HG03175 (cell line): ENCODE measurements around the gene KHDC4.
A peak's percentile ranks its signal among the peaks of the same experiment; 100 is the strongest.

Experiments used
- ATAC-seq: cut with Tn5 transposase; IDR thresholded peaks from one replicate; pipeline ENCODE4 v1.9.1; 2021; ENCODE audit warnings: mild to moderate bottlenecking, moderate library complexity; ENCODE audit not compliant: unreplicated experiment

Gene KHDC4

DNA sequence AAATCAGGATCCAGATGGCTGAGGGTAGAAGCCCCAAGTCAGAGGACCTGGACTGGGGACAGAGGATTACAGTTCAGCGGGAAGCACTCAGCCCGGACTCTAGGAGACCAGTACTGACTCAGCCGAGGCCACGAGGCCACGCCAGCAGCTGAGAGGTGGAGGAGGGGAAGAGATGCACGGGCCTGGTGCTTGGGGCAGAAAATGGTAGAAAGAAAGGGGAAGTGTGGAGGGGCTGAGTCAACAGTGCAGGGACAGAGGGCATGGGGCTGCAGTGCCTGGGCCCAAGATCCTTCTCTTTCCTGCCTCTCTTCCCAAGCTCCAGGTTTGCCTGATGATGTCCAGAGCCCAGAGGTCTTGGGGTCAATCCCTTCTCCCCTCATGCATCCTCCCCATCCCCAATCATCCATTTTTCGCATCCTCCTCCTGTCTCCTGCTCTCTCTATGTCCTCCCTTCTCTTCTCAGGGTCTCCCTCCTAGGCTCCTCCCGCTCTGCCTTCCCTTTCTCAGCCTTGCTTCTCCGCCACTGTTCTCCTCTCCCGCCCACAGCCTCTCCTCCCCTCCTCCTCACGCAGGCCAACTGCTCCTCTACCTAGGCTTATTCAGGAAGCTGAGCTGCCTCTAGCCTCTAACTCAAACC lies 36.4 kb upstream of the KHDC4 start:
- ATAC-seq, result peak; percentile 62

DNA sequence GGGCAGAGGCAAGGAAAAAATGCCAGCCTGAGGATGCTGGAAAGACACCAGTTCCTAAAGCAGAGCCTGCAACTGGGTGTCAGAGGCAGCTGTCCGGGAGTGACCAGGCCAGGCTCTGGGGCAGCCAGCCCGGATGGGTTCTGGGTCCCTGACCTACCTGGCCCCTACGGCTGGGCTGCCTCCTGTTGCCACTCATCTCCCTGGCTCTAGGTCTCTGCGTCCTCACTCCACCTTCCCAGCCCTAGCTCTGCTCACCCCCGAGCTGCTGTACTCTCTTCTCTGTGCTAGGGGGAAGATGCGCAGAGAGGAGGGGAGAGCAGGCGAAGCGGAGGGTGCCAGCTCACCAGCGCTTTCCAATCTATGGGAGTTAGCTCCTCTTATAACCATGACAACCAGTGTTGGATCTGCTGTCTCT lies 35.2 kb upstream of the KHDC4 start:
- no peak for ATAC-seq

DNA sequence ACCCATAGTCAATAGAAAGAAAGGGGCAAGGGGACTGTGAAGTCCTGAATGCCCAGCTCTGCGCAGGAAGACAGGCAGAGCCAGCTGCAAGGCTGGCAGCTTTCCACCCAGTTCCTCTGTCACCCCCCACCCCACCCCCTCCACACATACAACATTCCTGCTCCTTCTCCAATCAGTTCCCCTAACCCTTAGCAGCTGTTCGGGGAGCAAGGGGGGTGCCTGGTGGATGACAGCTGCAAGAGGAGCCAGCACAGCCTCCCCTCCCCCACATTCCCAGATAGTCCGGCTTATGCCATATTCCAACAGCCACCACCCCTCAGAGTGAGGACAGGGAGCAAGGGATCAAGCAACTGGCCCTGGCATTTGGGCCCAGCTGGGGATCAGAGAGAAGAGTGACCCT lies 34.5 kb upstream of the KHDC4 start:
- no peak for ATAC-seq

DNA sequence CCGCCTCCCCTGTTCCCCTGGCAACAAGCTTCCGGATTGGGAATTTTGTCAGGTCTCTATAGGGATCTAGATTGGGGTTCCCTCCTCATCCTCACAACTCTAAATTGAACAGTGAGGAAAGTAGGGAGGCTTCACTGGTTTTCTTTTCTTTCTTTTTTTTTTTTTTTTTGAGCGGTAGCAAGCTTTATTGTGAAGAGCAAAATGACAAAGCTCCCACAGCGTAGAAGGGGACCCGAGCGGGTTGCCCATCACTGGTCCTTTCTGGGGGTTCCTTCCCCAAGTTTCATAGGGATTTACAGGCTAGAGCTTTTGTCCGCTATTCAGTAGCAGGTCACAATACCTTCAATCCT lies 33.8 kb upstream of the KHDC4 start:
- no peak for ATAC-seq

DNA sequence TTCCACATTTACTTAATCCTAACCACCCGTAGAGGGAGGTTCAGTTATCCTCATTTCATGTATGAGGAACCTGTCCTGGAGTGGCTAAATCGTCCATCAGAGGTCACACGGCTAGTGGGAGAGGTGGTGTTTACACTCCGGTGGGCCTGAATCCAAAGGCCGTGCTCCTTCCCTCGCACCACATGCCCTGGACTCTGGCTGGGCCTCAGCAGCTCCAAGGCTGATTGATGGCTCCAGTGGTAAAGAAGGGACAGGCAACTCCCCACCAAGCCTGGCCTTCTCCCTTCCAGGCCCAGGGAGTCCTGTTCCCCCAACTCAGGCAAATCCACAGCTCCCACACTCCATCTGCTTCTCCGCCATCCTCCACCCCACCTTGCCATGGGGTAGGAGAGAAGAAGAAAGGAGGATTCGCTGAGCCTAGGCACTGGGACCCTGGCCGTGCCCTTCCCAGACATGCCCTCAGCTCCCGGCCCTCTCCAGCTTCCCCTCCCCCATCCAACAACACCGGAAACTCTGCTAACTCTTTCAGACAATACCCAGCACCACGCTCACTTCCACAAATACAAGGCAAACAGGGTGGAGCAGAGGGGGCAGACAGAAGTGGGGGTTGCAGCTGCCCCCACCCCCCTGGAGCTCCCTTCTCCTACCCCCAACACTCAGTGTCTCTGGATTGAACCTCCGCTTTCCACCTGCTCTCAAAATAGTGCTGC lies 33.3 kb upstream of the KHDC4 start:
- no peak for ATAC-seq

DNA sequence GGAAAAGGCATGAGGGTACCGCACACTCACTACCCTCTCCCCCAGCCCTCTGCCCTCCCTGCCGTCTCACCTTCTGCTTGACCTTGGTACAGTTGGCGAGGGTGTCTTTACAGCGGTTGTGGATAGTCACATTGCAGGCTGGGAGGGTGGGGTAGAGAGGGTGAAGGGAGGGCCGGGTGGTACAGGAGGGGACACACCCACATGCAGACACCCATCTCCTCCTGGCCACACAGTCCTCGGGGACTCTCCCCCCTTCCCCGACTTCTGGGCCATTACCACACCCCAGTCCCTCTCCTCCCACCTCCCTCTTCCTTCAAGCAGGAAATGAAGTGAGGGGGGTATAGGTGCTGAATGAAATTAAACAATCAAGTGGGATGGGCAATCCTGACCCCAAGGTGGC lies 32.5 kb upstream of the KHDC4 start:
- ATAC-seq, result no peak

DNA sequence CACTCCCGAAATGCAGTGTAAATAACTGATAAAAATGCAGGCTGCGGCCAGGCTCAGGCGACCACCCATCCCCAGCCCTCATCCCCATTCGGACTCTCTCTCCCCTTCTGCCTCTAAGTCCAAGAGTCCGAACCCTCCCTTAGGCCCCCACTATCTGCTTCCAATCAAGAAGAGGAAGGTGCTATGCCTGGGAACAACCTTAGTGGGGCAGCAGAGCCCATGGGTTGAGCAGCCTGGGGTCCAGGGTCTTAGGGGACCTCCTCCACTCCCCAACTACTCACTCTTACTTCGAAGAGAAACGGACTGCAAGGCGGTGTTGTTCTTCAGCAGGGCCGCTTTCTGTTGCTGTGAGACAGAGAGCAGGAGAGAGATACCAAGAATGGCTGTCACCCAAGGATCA lies 31.9 kb upstream of the KHDC4 start:
- ATAC-seq, result no peak

DNA sequence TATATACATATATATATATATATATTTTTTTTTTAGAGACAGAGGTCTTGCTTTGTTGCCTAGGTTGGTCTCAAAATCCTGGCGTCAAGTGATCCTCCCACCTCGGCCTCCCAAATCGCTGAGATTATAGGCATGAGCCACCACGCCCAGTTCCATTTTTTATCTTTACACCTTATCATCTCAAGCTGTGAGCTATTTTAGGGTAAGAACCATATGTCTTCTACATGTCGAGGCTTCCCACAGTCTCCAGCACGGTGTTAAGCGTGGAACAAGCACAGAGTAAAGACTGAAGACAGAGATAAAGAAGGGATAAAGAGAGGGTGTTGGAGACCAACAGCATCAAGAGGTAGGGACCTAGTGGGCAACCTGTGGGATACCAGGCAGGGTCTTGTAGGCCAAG lies 30.0 kb upstream of the KHDC4 start:
- no peak for ATAC-seq

DNA sequence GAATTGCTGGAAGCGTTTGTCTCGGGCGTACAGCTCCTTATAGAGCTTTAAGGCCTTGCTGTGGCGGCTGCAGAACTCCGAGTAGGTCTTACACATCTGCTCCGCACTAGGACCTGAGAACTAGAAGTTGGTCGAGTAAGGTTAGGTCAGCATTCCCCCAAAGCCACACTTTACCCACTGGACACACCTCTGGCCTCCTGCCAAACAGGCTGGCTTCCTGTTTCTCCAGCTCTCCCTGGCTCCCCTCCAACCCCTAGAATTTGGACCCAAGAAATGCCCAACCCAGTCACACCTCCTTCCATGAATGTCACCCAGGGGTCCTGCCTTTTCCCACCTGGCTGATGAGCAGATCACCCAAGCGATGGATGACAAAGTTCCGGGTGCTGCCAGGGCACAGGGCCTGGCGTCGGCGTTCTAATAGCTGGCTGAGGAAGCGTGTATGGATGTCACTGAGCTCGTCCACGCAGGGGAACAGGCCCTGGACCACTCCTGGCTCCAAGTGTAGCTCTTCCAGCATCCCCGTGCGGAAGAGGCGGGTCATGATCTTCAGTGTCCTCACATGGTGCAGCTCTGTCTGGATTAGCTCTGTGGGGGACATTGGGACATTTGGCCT lies 28.5 kb upstream of the KHDC4 start:
- ATAC-seq, result no peak

DNA sequence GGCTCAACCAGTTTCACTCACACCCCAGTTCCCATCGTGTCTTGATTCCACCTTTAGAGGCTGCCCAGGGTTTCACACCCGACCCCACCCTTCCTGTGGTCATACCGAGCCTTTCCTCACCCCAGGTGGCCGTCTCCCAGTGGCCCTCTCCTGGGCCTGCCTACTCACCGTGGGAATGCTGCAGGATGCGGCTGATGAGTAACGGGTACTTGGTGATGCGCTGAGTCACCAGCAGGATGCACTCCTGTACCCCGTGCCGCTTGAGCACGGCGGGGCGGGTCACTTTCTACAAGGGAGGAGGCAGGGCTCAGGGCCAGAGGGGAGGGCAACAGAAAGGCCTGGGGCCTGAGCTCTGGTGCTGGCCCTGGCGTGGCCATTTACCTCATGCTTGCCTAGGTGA lies 27.7 kb upstream of the KHDC4 start:
- no peak for ATAC-seq

DNA sequence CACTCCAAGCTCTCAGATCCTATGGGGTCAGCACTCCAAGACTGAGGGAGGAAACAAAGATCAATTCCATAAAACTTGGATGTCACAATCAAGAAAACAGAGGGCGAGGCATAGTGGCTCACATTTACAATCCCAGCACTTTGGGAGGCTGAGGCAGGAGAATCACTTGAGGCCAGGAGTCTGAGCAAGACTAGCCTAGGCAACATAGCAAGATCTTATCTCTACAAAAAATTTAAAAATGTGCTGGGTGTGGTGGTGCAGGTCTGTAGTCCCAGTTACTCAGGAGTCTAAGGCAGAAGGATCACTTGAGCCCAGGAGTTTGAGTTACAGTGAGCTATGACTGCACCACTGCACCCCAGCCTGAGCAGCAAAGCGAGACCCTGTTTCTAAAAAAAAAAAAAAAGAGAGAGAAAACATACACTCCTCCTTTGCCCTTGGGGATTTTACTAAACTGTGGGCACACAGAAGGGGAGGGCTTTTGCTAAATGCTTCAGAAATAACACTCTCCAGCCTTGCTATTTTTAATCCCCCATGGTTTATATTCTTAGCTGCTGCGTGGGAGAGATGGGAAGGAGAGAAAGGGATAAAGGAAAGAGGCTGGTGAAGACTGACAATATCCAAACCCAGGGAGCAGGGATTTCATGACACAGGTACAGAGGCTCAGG lies 26.0 kb upstream of the KHDC4 start:
- no peak for ATAC-seq

DNA sequence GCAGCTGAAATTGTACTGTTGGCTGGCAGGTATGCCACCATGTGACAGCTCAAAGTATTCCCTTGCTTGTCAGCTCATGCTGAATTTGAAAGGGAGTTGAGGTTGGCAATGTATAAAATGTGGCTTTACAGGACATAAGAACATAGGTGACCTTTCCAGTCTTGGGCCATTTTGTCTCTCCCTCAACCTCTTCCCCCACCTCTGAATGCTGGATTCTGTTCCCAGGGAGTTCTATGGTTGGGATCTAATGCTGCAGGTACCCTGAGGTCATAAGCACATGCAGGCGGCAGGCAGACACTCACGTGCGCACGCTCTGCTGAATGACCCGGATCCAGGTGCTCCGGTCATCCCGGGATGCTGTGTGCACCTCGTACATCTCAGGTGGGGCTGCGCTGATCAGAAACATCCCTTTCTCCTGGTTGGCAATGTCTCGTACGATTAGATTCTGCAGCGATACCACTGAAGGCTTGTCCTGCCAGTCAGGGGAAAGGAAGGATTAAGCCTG lies 23.2 kb upstream of the KHDC4 start:
- no peak for ATAC-seq

DNA sequence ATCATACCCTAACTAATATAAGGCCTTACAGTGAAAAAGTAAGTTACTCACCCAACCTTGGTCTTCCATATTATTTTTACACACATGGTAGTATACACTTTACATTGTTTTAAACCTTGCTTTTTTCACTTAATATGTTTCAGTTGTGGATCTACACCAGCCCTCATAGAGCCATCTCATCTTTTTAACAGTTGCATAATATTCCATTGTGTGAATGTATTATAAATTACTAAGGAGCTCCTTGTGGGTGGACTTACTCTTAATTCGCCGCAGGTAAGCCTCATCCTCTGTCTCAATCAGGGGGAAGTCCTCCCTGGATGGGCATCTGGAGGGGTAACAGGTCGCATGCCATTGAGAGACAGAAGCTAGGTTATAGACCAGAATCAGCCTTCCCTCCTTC lies 20.4 kb upstream of the KHDC4 start:
- ATAC-seq, result no peak

DNA sequence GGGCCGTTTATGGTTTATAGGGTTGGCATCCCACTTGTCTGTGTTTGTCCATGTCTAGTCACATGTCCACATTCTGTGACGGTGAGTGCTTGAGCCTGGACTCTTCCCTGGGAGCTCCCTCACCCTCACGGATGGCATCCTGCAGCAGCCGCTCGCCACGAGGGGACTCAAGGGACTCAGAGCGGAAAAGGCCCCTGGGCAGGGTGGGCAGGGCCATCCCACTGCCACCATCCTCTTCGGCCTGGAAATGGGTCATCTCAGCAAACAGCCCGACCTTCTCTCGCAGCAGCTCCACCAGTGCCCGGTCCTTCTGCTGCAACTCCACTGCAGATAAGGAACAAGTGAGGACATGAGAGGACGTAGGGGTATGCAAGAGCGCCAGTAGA lies 18.3 kb upstream of the KHDC4 start:
- no peak for ATAC-seq

DNA sequence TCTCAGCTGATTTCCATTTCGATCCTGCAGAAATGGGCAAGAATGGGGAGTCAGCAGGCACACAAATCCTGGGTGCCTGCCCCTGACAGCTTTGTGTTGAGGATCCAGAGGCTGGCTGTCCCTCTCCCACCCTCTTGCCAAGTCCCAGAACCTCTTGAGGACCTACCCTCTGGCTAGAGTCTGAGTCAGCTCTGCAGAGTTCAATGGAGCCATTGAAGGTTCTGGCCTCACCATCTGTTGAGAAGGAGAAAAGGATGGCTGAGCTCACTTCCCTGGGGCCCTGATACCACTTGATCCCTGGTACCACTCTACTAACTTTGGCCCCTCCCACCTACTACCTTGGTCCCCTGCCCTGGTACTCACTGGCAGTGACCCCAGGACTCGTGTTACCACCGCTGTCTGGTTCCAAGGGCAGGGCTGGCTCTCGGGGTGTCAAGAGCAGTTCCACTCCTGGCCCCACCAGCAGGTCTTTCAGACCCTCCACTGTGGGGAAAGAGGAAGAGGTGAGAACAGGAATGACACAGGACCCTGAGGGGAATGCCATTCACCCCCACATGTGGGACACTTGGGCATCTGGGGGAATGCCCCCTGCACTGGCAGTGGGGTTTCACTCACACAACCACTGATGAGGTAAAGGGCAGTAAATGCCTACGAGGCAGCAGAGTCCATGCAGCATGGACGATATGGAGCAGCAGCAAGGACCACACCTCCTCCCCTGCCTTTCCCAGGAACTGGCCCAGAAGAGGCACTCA lies 17.7 kb upstream of the KHDC4 start:
- no peak for ATAC-seq

DNA sequence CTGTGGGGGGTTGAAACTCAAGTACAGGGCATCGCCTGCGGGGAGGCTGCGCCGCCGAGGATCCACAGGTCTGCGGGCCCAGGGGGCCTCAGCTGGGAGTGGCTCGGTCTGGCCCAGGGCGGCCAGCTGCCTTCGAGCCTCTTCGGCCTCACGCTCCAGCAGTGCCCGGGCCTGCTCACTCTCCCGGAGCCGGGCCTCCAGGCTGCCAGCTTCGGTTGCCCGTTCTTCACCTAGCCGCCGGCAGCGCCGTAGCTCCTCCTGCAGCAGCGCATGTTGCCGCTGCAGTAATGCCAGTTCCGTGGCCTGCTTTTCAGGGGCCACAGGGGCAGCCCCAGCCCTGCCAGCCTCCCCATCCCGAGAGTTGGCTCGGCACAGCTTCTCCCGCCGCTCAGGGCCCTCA lies 16.6 kb upstream of the KHDC4 start:
- no peak for ATAC-seq

DNA sequence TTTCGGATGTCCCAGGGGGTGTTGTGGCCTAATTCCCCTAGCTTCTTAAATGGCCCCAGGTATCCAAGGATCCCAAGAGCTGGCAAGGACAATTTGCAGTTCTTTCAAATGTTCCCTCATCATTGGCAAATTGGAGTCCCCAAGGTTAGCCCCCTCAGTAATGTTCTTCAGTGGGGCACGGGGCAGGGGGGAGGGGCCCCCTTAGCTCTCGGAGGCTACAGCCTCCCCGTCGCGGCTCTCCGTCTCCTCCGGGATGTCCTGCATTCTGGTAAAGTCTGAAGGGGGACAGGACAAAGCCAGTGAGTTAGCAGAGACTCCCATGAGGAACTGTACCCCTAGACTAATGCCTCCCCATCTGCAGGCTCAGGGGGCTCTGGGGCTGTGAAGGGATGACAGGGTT lies 13.5 kb upstream of the KHDC4 start:
- ATAC-seq, result no peak

DNA sequence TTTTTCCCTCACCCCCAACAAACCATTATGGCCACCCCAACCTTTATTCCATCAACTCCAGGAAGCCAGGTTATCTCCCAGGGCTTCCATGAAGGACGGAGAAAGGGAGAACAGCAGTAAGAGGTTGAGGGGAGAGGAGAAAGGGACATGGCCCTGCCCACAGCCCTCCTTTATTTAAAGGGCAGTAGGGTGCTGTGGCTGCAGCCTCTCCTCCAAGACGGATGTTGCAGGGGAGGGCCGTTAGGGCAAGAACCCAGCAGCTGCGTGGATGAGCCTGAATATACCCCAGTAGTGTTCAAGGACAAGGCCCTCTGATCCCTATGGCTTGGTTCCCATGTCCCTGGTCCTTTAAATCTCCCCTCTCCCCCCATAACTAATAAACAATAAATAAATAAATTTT lies 13.1 kb upstream of the KHDC4 start:
- ATAC-seq, result no peak

DNA sequence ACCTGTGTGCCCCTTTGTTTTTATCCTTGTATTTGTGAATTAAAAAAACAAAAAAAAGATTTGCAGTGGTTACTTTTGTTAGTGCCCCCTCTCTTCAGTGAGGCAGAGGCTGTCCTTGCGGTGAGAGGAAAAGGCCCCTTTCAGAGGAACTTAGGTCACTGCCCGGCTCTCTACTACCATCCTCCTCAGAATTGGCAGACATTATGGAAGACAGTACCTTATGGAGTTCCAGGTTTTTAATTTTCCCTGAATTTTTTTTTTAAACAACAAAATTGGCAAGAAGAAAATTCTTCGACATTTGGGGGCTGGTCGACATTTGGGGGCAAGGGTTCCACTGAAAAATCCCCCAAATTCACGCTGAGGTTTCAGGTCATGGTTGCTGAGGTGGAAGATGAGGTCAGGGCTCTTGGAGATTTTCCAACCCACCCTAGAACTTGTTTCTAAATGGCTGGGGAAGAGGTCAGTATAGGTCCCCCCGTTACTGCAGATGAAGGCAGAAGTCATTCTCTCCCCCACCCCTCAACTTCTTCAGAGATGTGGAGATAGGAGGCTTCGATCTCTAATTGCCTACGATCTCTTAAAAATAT lies 12.5 kb upstream of the KHDC4 start:
- no peak for ATAC-seq

DNA sequence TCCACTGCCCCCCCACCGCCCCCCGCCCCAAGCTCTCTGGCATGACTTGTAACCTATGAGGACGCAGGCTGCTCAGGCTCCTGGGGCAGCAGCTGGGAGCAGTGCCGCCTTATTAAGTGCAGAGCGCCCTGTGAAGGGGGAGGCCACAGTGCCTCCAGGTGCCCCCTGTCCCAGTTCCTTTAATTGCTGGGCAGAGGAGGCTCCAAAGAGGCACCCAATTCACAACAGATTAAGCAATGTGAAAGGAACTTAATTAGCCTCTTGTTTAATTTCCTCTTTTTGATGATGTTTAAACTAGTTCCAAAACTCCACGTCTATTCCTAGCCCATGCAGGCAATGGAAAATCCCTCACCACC lies 10.2 kb upstream of the KHDC4 start:
- no peak for ATAC-seq

DNA sequence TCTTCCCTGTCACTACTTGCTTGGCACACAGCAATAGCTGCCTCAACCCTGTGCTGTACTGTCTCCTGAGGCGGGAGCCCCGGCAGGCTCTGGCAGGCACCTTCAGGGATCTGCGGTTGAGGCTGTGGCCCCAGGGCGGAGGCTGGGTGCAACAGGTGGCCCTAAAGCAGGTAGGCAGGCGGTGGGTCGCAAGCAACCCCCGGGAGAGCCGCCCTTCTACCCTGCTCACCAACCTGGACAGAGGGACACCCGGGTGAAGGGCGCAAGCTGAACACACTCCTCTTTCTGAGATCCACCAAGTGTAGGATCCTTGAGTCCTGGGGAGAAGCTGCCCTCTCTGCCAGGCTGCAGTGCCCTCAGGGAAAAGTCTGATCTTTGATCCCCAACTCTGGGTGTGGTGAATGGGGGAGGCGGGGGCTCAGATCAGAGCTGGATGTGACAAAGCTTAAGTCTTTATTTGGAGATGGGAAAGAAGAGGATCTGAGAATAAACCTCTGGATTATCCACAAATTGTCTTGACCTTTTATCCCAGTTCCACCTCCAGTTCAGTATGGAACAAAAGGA lies 8.4 kb upstream of the KHDC4 start:
- no peak for ATAC-seq
